HG02588 (cell line): Measurements from ENCODE around the gene MBLAC1.
A peak's percentile ranks its signal among the peaks of the same experiment; 100 is the strongest.

Experiments used
- ATAC-seq: cut with Tn5 transposase; IDR thresholded peaks from one replicate; pipeline ENCODE4 v1.9.1; 2021; ENCODE audit warnings: mild to moderate bottlenecking, moderate library complexity; ENCODE audit not compliant: unreplicated experiment

MBLAC1 gene, protein sequence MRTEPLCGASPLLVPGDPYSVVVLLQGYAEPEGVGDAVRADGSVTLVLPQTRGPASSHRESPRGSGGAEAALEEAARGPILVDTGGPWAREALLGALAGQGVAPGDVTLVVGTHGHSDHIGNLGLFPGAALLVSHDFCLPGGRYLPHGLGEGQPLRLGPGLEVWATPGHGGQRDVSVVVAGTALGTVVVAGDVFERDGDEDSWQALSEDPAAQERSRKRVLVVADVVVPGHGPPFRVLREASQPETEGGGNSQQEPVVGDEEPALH

GRCh38 chr7:100126931-100127865, at the start of gene MBLAC1:
Gene MBLAC1 (plus strand): TSS chr7:100126967. CDS start chr7:100127396, 429 bp downstream.
- ATAC-seq = peak; percentile 65

DNA sequence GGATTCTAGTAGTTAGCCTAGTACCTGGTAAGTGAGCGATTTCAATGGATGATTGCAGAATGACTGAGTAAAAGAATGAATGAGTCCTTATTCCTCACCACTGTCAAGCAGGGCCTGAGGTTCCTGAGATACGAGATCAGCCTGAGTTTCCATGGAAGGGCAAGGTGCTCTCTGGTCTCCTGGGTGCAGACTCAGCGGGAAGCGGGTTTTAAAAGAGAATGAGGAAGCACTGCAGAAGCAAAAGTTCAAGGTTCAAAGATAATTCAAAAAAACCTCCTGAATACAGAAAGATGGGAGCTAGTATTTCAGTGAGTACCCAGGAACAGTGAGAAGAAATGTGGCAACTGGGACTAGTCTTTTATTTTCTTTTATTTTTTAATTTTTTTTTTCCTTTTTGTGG, 49.6 kb upstream of the MBLAC1 start:
- no peak for ATAC-seq

GRCh38 chr7:100079024-100079560, 47.7 kb upstream of the MBLAC1 start:
- no peak for ATAC-seq

DNA sequence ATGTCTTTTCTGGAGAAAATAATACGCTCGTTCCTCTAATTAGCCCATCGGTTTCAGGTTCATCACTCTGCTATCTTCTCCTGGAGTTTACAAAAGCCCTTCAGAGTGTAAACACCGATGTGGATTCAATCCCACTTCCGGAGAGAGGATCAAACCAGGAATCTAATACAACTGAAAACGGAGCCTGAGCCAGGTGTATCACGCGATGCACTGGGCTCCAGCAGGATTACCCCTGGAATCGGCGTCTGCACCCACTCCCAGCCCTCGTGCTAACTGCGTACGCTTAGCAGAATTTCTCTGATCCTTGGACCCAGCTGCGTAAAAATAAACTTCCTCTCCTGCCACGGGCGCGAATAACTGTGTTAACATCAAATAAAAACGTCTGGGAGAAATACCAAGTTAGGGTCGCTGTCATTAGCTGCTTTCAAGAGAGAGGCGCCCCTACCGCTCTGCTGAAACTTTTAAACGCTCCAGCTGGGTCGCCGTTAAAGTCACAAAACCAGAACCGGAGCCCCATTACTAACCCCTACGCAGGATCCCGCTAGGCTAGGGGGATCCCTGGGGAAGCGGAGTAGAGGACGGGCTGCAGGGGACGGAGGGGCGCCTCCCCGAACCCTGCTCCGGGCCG, 45.7 kb upstream of the MBLAC1 start:
- no peak for ATAC-seq

GRCh38 chr7:100081535-100082102, 45.1 kb upstream of the MBLAC1 start, which contains the start of gene ZNF3:
Gene ZNF3 (minus strand): TSS chr7:100081723. CDS start chr7:100077357, 4,366 bp downstream.
- peak; percentile 82 for ATAC-seq

GRCh38 chr7:100082978-100083377, 43.8 kb upstream of the MBLAC1 start:
- ATAC-seq = no peak

DNA sequence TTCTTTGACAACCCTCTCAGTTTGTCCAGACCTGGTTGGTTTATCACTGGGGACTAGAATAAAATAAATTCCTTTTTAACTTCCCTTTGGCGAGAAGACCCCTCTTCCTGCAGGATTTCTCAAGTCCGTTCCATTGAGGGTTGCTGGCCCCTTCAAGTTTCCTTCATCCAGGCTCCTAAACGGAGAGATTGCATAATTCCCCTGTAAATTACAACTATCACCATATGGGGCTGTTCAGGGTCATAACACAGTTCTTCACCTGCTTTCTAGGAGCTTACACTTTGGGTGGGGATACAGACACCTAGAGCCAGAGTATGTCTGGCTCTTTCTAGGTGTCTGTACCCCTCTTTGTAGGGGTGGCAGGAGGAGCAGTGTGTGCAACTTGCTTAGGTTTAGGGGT, 41.3 kb upstream of the MBLAC1 start:
- ATAC-seq = no peak

DNA sequence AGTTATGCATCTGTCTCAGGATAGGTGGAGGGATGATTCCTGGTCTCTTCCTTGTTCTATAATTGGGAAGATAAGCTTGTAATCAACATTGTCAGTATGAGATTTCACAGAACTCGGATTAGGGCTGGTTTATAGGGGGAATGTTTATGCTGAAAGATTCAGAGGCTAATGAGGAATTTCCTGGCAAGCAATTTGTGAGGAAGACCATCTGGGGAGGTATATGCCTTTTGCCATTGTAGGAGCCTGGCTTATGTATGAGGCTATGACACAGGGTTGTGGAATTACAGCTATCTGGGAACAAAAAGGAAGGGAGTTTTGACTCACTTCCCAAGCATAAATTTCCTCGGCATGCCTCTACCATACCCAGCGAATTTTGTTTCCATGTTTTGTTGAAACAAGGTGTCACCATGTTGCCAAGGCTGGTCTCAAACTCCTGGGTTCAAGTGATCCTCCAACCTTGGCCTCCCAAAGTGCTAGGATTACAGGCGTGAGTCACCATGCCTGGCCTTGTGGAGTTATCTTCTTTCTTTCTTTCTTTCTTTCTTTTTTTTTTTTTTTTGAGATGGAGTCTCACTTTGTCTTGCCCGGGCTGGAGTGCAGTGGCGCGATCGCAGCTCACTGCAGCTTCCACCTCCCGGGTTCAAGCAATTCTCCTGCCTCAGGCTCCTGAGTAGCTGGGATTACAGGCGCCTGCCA, 39.6 kb upstream of the MBLAC1 start:
- ATAC-seq = no peak

DNA sequence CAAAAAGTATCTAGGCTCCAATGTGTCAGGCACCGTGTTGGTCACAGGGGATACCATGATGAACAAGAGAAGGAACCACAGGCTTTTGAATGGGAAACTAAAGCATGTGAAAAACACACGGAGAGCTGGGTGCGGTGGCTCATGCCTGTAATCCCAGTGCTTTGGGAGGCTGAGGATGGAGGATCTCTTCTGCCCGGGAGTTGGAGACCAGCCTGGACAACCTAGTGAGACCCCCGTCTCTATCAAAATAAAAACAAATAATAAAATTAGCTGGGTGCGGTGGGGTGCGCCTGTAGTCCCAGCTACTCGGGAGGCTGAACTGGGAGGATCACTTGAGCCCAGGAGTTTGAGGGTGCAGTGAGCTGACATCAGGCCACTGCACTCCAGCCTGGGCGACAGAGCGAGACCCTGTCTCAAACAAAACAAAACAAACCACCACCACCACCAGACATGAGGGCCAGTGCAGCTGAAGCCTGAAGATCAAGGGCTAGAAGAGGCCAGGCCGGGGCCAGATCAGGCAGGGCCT, 38.6 kb upstream of the MBLAC1 start:
- peak; percentile 16 for ATAC-seq

DNA sequence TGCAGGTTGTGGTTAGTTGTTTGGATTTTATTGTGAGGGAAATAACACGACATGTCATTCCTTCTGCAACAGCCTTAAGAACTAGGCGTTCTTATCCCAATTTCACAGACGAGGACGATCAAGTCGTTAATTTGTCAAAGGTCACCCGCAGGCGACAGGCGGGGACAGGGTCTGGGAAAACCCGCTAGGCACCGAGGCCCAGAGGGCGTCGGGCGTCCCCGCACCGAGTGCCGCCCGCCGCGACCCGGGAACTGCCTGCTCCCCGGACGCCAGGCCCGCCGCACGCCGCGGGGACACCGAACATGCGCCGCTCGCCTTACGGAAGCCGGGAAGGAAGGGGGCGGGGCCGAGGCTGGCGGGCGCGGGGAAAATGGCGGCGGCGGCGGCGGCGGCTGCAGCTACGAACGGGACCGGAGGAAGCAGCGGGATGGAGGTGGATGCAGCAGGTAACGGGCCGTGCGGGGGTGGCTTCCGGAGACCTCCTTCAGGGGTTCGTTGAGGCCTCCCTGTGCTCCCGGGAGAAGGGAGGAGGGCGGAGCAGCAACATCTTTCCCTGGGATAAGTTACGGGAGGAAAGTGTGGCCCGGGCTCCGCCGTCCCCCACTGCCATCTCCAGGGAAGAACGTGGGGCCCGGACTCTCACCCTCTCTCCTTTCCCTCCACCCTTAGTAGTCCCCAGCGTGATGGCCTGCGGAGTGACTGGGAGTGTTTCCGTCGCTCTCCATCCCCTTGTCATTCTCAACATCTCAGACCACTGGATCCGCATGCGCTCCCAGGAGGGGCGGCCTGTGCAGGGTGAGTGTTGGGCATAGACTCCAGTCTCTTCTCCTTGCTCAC, 37.9 kb upstream of the MBLAC1 start, which contains the start of gene COPS6:
TSS of gene COPS6 (plus strand) at position 349 of the 837 bp plus-strand sequence. CDS start at position 371, 22 bp downstream.
- peak; percentile 67 for ATAC-seq

DNA sequence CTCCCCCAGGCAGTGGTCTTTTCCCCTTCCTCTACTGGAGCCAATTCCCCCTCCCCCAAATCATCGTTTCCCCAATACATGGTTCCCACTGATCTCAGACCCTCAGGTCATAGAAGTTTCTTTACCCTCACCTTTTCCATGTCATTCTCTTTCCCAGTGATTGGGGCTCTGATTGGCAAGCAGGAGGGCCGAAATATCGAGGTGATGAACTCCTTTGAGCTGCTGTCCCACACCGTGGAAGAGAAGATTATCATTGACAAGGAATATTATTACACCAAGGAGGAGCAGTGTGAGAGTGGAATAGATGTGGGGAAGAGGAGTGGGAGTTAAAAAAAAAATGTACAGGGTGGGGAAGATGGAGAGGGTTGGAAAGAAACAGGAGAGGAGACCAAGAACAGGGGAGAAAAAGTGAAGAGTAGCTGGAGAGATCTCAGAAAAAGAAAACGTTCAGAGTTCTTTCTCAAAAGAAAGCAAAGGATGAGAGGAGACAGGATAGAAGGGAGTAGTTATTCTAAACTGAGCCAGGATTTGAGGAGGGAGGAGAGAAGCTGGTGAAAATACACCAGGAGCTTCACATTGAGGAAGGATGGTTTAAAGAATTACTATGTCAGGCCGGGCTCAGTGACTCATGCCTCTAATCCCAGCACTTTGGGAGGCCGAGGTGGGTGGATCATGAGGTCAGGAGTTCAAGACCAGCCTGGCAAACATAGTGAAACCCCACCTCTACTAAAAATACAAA, 37.1 kb upstream of the MBLAC1 start:
- no peak for ATAC-seq

- no peak for ATAC-seq
Measured at GRCh38 chr7:100090527-100091410, 36.0 kb upstream of the MBLAC1 start.

GRCh38 chr7:100091411-100092181, 35.2 kb upstream of the MBLAC1 start:
- no peak for ATAC-seq

- no peak for ATAC-seq
Measured at GRCh38 chr7:100093054-100093453, 33.7 kb upstream of the MBLAC1 start.

DNA sequence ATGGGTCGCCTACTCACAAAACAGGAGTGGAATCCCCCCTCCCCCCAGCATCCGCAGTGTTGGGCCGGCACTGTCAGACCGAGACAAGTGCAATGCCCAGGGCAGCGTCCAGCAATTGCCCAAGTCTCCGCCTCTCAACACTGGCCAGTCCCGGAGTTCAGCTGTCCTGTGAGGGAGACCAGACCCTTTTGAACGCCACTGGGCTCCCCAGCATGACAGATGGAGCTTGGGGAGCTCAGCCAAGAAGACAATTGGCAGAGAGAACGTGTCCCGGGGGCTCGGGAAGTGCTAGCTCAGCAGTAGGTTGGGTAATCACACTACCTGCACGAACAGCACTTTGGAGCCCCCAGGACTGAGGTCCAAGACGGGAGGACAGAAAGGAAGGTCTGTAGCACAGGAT, 33.3 kb upstream of the MBLAC1 start:
- ATAC-seq = no peak

- ATAC-seq = no peak
Measured at GRCh38 chr7:100093925-100094486, 32.8 kb upstream of the MBLAC1 start.
